ENCODE data around the gene ATP1B2. TPM values are rescaled to one million over a fixed set of nuclear protein-coding genes. Genes with fewer than 3 reads are reported as not detected.

The ATP1B2 gene
- total and polyA plus RNA-seq, 8 donors, result 0.68 to 31.3 (median 26.4) TPM

DNA sequence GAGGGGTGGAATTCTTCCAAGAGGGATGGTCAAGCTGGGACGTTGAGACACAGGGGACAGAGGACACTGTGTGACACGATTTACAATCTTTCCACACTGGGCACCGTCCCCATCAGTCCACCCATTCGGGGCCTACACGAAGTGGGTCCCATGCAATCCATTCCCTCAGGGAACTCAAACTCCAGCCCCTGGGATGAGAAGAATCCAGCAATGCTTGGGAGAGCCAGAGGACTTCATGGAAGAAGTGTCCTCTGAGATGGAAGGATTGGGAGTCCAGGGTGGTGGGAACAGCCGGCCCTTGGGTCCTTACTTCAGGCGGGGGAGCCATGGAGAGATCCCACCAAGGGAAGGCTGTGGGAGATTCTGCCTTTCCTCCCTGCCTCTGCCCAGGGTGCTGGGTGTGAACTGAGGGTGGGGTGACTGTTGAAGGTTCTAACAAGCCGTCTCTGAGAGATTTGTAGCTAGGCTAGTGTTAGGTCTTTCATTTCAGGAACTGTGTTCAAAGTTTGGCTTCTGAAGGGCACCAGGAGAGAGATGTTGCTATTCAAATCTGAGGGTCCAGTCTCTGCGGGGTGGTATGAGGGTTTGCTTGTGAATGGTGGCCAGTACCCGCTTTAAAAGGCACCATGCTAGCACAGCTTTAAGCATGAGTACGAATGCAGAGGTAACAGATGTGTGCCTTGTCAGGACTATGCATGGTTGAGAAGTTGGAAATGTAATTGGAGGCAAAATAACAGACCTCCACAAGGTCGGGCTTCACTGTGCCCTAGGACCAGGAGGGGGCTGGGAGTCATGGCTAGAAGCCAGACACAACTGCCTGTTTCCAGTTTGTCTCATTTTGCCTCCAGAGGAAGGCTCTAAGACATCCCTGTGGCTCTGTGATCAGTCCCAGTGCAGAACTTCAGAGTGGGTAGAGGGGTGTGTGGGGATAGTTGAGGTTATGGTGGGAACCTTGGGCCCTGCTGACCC is 1.9 kb downstream of the ATP1B2 start:
- no peak overlapping the region for H3K4me3 ChIP-seq
- no peak overlapping the region for H3K27ac ChIP-seq
- peaks cover 16 to 20% of the 10 kb centered on the region in 2 donors for H3K4me1 ChIP-seq
- no peaks in the 10 kb centered on the region for H3K9me3 ChIP-seq
- ATAC-seq (no peak), DNase-seq (no peak)
- H3K36me3 ChIP-seq, result no peaks in the 10 kb centered on the region
- H3K27me3 ChIP-seq, result peaks cover 15 to 63% of the 10 kb centered on the region in 2 donors
- TF ChIP-seq CTCF (IDR thresholded peaks at IDR 0.05), result no peak
- intact Hi-C loops (cut with DNase I), result no loop called here

GRCh38 chr17:7654832-7655540 is 4.3 kb downstream of the ATP1B2 start:
- H3K4me1 ChIP-seq, result peaks cover 16 to 19% of the 10 kb centered on the region in 2 donors
- H3K27ac ChIP-seq, result no peak overlapping the region
- no peak for DNase-seq
- ATAC-seq, result no peak
- no peaks in the 10 kb centered on the region for H3K9me3 ChIP-seq
- intact Hi-C loops (cut with DNase I), result no loop called here
- no peak for TF ChIP-seq CTCF (IDR thresholded peaks at IDR 0.05)
- peaks cover 15 to 43% of the 10 kb centered on the region in 2 donors for H3K27me3 ChIP-seq
- no peak overlapping the region for H3K4me3 ChIP-seq
- H3K36me3 ChIP-seq, result no peaks in the 10 kb centered on the region

DNA sequence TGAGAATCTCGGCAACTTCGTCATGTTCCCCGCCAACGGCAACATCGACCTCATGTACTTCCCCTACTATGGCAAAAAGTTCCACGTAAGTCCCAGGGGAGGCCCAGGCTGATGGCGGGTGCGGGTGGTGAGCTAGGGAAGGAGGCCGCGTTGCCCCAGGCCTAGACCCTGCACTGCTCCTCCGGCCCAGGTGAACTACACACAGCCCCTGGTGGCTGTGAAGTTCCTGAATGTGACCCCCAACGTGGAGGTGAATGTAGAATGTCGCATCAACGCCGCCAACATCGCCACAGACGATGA is 4.8 kb downstream of the ATP1B2 start:
- TF ChIP-seq CTCF (IDR thresholded peaks at IDR 0.05), result no peak
- H3K27ac ChIP-seq, result no peak overlapping the region
- H3K4me3 ChIP-seq, result no peak overlapping the region
- no peaks in the 10 kb centered on the region for H3K9me3 ChIP-seq
- peaks cover 12 to 14% of the 10 kb centered on the region in 2 donors for H3K4me1 ChIP-seq
- H3K27me3 ChIP-seq, result peaks cover 15 to 38% of the 10 kb centered on the region in 2 donors
- intact Hi-C loops (cut with DNase I), result no loop called here
- no peak for ATAC-seq
- no peaks in the 10 kb centered on the region for H3K36me3 ChIP-seq
- DNase-seq, result no peak

DNA sequence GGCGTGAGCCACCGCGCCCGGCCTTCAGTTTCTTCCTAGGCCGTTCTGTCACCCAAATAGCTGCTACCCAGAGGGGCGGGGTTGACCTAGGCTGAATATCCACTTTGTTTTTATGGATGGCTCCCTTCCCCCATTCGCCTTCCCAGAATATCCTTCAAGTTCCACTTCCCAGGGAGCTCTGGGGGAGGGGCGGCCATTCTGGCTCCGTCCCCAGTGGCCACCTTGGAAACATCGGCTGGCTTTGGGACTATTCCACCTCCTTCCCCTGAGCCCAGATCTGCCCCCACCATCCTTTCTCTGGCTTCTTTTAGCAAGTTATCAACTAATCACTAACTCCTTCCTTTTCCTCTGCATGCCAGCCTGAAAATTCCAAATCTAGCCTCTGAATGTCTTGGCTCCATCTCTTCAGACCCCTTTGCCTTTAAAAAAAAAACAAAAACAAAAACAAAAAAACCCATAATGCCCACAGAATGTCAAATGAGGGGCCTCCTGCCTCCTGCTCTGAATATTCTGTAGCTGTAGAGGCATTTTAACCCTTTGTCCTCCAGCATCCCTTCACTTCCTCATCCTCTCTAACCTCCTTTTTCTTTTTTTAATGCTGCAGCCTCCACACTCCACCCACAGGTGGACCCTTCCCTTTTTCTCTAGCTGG is 6.4 kb downstream of the ATP1B2 start:
- peak in 1 of 4 donors; percentile 62 for DNase-seq
- no peaks in the 10 kb centered on the region for H3K36me3 ChIP-seq
- no peak overlapping the region for H3K4me3 ChIP-seq
- peaks cover under 1 to 22% of the 10 kb centered on the region in 2 donors for H3K27me3 ChIP-seq
- no peak for TF ChIP-seq CTCF (IDR thresholded peaks at IDR 0.05)
- H3K27ac ChIP-seq, result no peak overlapping the region
- ATAC-seq, result peak; percentile 50
- intact Hi-C loops (cut with DNase I), result no loop called here
- no peaks in the 10 kb centered on the region for H3K9me3 ChIP-seq
- H3K4me1 ChIP-seq, result no peaks in the 10 kb centered on the region

Data from left lung (tissue), 10 donors.